CD4-positive, alpha-beta T cell treated with Interleukin-6 for 4 hours (primary cell): ENCODE results near the gene PKDREJ.

Source experiments
- DNase-seq: peaks from one replicate; pipeline ENCODE4 v3.0.0-alpha.2; 2020; ENCODE audit warnings: mixed read lengths

Gene PKDREJ

DNA sequence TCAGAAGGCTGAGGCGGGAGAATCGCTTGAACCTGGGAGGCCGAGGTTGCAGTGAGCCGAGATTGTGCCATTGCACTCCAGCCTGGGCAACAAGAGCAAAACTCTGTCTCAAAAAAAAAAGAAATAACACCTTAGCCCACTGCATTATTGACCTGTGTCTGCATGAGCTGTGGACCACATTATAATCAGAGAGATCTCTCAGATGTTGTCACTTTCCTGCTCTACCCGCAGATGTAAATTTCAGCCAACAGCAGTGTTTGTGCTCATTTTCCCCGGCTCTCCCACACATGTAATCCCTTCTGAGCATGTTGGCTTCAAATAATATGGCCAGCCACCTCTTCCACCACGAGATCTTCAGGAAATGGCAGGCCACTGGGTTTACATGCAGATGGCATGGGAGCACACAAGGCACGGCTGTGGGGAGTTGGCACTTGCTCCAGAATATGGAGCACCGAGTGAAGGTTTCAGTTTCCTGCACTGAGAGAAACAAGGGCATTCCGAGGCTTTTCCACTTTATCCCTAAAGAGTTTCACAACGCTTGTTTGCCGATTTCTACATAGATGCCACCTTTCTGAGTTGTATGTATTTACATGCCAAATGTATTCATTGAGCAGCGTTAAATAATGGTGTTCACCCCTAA is 32.8 kb downstream of the PKDREJ start:
- no peak for DNase-seq

DNA sequence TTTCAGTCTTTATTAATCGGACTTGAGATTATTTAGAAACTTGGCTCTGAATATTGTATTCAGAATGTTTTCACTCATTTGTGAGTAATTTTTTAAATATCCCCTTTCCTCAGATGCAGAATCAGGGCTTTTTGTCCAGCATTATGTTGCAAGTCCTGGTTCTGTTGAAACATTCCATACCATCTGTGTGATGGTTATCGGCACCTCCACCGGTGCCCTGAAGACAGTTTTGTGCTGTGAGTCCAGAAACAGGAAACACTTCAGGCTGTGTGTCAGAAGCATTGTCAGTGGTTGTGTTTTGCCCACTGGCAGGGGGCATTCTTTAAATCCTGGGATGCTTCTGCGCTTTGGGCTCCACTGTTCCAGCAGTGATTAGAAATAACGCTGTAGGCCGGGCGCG is 33.4 kb downstream of the PKDREJ start:
- DNase-seq = no peak

DNA sequence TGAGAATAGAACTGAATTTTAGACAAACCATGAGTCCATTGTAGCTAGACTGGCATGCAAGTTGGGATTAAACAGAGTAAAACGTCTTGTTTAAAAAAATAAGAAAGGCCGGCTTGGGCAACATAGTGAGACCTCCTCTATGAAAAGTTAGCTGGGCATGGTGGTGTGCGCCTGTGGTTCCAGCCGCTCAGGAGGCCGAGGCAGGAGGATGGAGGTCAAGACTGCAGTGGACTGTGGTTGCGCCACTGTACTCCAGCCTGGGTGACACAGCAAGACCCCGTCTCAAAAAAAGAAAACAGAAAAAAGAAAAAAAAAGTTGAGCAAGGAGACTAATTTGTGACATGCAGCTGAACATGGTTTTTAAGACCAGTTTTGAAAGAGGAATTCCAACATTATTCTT is 36.6 kb downstream of the PKDREJ start:
- no peak for DNase-seq

DNA sequence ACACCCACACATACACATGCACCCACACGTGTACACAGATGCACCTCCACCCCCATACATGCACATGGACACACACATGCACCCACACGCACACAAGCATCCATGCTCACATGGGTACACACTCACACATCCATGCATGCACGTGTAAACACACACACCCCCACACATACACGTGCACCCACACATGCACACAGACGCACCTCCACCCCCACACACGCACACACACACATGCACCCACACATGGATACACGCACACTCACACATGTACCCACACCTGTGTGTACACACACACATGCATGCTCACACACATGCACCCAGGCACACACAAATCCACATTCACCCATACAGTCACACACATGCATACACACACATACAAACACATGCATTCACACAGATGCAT is 37.5 kb downstream of the PKDREJ start:
- DNase-seq = no peak

DNA sequence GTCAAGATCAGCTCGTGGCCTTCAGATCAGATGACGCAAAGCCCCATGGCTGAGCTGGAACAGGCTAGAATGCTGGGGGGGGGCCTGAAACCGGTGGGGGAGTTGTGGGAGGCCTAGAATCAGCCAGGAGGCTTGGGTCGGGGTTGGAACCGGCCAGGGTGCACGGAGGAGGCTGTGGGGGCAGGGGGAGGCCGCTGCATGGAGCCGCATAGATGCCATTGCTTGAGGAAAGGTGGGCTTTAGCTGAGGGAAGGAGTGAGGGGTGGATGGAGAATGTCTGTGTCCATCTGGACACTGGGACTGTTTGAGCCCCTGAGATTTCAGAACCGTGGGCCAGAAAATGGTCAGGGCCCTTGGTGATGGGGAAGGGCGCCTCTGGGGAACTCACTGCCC is 38.2 kb downstream of the PKDREJ start:
- DNase-seq = no peak

DNA sequence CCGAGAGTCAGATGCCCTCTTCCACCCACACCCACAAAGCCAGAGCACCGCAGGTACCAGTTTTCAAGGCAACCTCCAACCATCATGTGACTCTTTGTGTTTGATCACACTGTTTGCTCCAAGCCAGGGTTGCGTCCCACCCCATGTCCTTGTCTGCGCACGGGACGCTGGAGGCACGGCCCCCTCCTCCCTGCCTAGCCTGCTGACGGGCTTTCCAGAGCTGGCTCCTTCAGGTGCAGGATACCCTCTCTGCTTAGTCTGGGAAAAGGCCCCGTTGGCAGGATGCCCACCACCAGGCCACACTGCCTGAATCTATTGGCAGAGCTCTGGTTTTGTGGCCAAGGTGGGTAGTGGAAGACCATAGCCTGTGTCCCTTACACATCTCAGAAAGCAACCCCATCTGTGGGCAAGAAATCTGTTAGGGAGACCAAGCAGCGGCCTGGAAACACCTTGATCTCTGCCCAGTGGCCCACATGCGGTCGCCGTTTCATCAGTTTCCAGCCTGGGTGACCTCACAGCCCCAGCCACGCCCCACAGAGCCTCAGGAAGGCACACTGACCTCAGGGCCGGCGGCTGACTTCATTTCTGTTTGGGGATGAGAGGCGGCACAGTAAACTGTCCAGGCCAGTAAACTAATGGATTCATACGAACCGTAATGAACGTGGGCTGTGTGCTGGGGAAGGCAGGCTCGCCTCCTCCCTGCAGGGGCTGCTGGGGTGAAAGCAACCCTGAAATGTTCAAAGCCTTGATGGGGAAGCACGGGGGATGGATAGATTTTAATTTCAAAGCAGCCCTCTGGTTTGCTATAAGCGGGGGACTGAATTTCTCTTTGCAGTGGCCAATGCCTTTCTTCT is 38.9 kb downstream of the PKDREJ start:
- no peak for DNase-seq

DNA sequence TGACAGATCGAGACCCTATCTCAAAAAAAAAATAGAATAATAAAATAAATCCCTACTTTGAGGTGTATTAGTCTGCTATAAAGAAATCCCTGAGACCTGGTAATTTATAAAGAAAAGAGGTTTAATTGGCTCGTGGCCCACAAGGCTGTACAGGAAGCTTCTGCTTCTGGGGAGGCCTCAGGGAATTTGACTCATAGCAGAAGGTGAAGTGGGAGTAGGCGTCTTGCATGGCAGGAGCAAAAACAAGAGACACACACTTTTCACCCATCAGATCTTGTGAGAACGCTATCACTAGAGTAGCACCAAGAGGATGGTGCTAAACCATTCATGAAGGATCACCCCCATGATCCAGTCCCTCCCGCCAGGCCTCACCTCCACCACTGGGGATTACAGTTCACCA is 42.2 kb downstream of the PKDREJ start:
- no peak for DNase-seq

DNA sequence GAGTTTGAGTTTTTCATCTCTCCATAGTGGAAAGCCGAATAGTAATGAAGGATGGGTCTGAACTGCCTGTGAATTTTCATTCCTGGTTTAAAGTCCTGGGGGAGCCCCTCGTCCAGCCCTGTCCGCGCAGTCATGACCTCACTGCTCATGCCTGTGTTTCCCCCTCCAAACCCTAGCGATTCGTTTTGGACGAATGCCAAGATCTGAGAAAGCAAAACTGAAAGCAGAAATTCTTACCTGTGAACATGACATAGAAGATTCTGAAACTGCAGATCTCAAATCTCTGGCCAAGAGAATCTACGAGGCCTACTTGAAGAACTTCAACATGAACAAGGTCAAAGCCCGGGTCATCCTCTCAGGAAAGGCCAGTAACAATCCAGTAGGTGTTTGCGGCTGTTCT is 43.5 kb downstream of the PKDREJ start:
- no peak for DNase-seq

DNA sequence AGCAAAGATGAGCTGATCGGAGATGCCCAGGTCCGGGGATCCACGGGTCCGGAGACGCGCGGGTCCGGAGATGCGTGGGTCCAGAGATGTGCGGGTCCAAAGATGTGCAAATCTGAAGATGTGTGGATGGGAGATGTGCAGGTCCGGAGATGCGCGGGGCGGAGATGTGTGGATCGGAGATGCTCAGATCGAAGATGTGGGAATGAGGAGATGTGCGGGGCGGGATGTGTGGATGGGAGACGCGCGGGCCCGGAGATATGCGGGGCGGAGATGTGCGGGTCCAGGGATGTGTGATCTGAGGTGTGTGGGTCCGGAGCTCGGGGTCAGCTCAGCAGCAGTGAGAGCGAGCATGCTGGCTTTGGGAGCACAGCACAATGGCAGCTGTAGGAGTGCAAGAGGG is 48.5 kb downstream of the PKDREJ start:
- no peak for DNase-seq

DNA sequence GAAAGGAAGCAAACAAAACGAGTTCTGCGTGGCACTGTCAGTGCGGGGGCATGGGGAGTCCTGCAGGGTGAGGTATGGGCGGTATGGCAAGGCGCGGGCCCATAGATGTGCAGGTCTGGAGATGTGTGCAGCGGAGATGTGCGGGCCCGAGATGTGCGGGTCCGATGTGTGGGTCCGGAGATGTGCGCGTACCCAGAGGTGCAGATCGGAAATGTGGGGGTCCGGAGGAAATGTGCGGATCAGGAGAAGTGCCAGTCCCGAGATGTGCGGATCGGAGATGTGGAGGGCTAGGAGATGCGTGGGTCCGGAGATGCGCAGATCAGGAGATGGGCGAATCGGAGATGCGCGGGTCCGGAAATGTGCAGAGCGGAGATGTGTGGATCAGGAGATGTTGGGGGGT is 49.0 kb downstream of the PKDREJ start:
- DNase-seq = no peak

DNA sequence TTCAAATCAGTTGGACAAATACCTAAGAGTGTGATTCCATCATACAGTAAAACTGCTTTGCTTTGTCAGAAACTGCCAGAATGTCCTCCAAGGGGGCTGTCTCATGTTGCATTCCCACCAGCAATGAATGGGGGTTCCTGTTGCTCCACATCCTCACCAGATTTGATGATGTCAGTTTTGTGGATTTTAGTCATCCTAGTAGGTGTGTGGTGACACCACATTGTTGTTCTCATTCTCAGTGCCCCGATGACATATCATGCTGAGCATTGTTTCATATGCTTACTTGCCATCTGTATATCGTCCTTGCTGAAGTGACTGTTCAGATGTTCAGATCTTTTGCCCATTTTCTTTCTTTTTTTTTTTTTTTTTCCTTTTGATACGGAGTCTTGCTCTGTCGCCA is 50.1 kb downstream of the PKDREJ start:
- DNase-seq = no peak

DNA sequence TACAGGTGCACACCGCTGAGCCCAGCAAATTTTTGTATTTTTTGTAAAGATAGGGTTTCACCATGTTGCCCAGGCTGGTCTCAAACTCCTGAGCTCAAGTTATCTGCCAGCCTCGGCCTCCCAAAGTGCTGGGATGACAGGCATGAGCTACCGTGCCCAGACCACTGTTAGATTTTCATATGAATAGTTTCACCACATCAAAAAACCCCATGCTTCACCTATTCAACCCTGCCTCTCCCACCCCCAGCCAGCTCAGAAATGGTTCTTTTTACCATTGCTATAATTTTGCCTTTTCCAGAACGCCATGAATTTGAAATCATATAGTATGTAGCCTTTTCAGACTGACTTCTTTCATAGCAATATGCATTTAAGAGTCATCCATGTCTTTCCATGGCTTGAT is 50.9 kb downstream of the PKDREJ start:
- no peak for DNase-seq

DNA sequence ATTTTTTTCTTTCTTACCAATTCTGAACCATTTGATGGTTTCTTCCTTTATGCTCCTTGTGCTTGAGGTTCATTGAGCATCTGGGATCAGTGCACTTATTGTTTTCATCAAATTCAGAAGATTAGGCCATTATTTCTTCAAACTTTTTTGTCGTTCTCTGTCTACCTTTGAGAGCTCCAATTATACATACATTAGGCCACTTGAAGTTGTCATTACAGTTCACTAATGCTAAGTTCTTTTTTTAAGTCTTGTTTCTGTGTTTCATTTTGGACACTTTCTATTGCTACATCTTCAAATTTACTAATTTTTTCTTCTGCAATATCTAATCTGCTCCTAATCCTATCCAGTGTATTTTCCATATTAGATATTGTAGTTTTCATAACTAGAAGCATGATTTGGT is 53.9 kb downstream of the PKDREJ start:
- no peak for DNase-seq
